ENCODE results near the gene SEMA3G. TPM values are rescaled to one million over a fixed set of nuclear protein-coding genes. Genes with fewer than 3 reads are reported as not detected.

SEMA3G gene
- total RNA-seq, 6 experiments from 2014 or later: 0.60 to 2.8 (median 0.80) TPM

DNA sequence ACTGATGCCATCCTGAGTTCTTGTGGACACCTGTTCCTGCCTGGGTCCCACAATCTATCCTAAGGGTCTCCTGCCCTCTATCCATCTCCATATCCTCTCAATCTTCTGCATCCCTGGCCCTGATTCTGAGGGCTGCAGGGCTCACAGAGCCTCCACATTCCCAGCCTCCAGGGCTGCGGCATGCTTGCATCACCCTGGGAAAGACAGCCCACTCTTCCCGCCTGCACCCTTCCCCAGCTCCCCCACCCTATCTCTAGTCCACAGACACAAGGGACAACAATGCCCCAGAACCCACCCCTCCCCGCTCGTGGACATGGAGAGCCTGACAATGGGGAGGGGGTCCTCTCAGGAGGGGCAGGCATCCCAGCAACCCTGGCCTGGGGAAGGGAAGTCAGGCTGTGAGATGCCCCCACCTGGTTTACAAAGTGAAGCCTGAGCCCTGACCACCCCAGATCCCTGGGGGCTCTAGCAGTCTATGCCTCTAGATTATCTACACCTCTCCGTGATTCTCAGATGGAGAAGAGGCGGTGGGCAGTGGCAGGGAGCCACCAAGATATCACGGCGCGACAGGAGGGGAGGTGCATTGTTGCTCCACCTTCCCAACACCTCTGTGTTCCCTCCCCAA is 10.3 kb downstream of the SEMA3G start:
- H3K9me3 ChIP-seq: no peaks in the 10 kb centered on the region
- 89% methylated on average over 6 of the region's 9 CpGs for WGBS (ENCODE audit: insufficient coverage, low coverage, low lambda C conversion rate, missing lambda C conversion rate)
- H3K27me3 ChIP-seq: no peaks in the 10 kb centered on the region
- no peaks in the 10 kb centered on the region for H3K4me1 ChIP-seq
- ATAC-seq: no peak
- intact Hi-C loops (cut with DNase I): no loop called here
- no peak overlapping the region for H3K4me3 ChIP-seq
- H3K36me3 ChIP-seq: no peaks in the 10 kb centered on the region
- no peak overlapping the region for H3K27ac ChIP-seq
- no peak for DNase-seq
- no peak for TF ChIP-seq CTCF (IDR thresholded peaks at IDR 0.05)
- TF ChIP-seq POLR2A (IDR thresholded peaks at IDR 0.05): no peak

DNA sequence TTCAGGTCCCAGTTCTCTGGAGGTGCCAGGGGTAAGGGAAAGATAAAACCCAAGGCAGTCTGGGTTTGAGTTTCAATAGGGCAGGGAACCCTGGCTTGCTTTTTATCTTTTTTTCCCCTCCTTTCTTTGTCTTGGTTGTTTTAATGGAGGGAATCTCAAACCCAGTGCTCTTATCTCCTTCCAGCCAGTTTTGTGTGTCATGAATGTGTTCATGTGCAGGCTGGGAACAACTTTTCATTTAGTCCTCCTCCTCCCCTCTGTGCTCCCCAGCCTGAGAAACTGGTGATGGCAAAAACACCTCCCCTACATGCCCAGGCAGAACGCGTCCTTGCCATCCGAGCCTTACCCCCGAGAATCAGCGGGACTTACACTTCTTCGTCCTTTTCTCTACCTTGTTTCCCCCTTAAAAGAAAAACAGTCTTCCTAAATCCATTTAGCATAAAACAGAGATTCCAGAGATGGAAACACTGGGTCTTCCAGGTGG is 10.9 kb downstream of the SEMA3G start:
- H3K9me3 ChIP-seq: no peaks in the 10 kb centered on the region

GRCh38 chr3:52433328-52433995 is 11.4 kb downstream of the SEMA3G start:
- WGBS (ENCODE audit: insufficient coverage, low coverage, low lambda C conversion rate, missing lambda C conversion rate): 82% methylated on average over 9 of the region's 10 CpGs
- no peaks in the 10 kb centered on the region for H3K4me1 ChIP-seq
- no peaks in the 10 kb centered on the region for H3K36me3 ChIP-seq
- intact Hi-C loops (cut with DNase I): no loop called here
- no peak for TF ChIP-seq POLR2A (IDR thresholded peaks at IDR 0.05)
- no peak for TF ChIP-seq CTCF (IDR thresholded peaks at IDR 0.05)
- no peak for DNase-seq
- H3K9me3 ChIP-seq: no peaks in the 10 kb centered on the region
- ATAC-seq: no peak
- H3K27me3 ChIP-seq: no peaks in the 10 kb centered on the region
- no peak overlapping the region for H3K4me3 ChIP-seq
- H3K27ac ChIP-seq: no peak overlapping the region

More for the DNA sequence above, 10.9 kb downstream of the SEMA3G start:
- Histone ChIP-seq H3K36me3 (no peaks in the 10 kb centered on the region), H3K4me1 (no peaks in the 10 kb centered on the region), H3K4me3 (no peak overlapping the region), H3K27ac (no peak overlapping the region), H3K27me3 (no peaks in the 10 kb centered on the region)
- intact Hi-C loops (cut with DNase I): no loop called here
- 88% methylated on average over 6 of the region's 6 CpGs for WGBS (ENCODE audit: insufficient coverage, low coverage, low lambda C conversion rate, missing lambda C conversion rate)
- DNase-seq (no peak), ATAC-seq (no peak)
- no peak for TF ChIP-seq CTCF (IDR thresholded peaks at IDR 0.05)
- no peak for TF ChIP-seq POLR2A (IDR thresholded peaks at IDR 0.05)

DNA sequence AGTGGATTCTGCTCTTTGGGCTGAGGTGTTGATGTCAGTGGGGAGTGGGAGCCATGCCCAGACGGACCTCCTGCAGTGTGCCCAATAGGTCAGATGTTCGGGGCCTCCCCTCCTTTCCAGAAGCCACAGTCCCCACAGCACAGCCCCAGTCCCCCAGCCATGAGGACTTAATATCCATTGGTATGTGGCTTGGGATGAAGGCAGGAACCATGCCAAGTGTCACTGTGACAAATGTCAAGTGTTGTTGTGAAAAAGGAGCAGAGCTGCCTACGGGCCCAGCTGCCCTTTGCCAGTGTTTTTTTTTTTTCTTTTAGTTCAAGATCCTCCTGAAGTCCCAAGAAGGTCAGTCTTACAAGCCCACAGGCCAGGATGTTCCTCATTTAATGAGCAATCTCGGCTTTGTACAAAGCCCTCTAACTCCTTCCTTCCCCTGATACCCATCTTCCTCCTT is 12.2 kb downstream of the SEMA3G start:
- Histone ChIP-seq H3K27me3 (no peaks in the 10 kb centered on the region), H3K9me3 (no peaks in the 10 kb centered on the region), H3K4me3 (no peak overlapping the region), H3K27ac (no peak overlapping the region), H3K4me1 (no peaks in the 10 kb centered on the region), H3K36me3 (no peaks in the 10 kb centered on the region)
- peak in 1 of 3 donors; percentile 39 for DNase-seq
- intact Hi-C loops (cut with DNase I): no loop called here
- WGBS (ENCODE audit: insufficient coverage, low coverage, low lambda C conversion rate, missing lambda C conversion rate): 32% methylated on average over 2 of the region's 4 CpGs
- TF ChIP-seq CTCF (IDR thresholded peaks at IDR 0.05) (no peak), POLR2A (IDR thresholded peaks at IDR 0.05) (no peak)
- no peak for ATAC-seq

Measured in right lobe of liver (tissue), 6 donors.